Natural killer cell (primary cell): ENCODE results near the gene FNDC3B. TPM values are rescaled to one million over a fixed set of nuclear protein-coding genes. Genes with fewer than 3 reads are reported as not detected.
"Not testable (repeated sequence)": the region's sequence is repeated elsewhere in the genome, so short reads cannot be mapped to it uniquely, and the experiment has no call there.

Experiments used
- ATAC-seq, 3 donors: fragments of 150-1000 bp in 2 of 3; fragments of 200-7000 bp in 1 of 3; cut with Tn5 transposase; 1 replicate in 1 of 3; 2 replicates in 2 of 3; pipeline ENCODE4 v1.10.0; 2021; ENCODE audit warnings: mild to moderate bottlenecking in 2 of 3, moderate library complexity in 2 of 3
- DNase-seq, 2 donors: peaks; one replicate each; pipeline versions ENCODE4 v3.0.0 to v3.0.0-alpha.2; 2013 to 2021; ENCODE audit warnings: mixed read lengths in 1 of 2
- H3K27ac ChIP-seq: one replicate; pipeline ENCODE4 v1.5.1; 2013; ENCODE audit warnings: mild to moderate bottlenecking, low read length
- H3K27me3 ChIP-seq: one replicate; pipeline ENCODE4 v1.6.1; 2013; ENCODE audit warnings: low read length; ENCODE audit not compliant: control insufficient read depth, insufficient read depth
- H3K36me3 ChIP-seq: one replicate; pipeline ENCODE4 v1.6.1; 2013; ENCODE audit warnings: low read length; ENCODE audit not compliant: control insufficient read depth, insufficient read depth
- H3K4me1 ChIP-seq: one replicate; pipeline ENCODE4 v1.6.1; 2013; ENCODE audit warnings: low read length; ENCODE audit not compliant: control insufficient read depth, insufficient read depth
- H3K4me3 ChIP-seq: one replicate; pipeline ENCODE4 v1.5.1; 2013; ENCODE audit warnings: low read length
- H3K9me3 ChIP-seq: one replicate; pipeline ENCODE4 v1.6.1; 2013; ENCODE audit warnings: low read length; ENCODE audit not compliant: control insufficient read depth, insufficient read depth
- H3K27ac Mint-ChIP-seq, 2 donors: one replicate each; pipeline ENCODE4 v1.8.0; 2022; ENCODE audit warnings: mild to moderate bottlenecking in 2 of 2, mixed read lengths in 2 of 2, moderate library complexity in 1 of 2
- H3K27me3 Mint-ChIP-seq, 2 donors: one replicate each; pipeline ENCODE4 v1.8.0; 2022; ENCODE audit warnings: low read depth in 2 of 2, mixed read lengths in 2 of 2
- H3K36me3 Mint-ChIP-seq: one replicate; pipeline ENCODE4 v1.8.0; 2022; ENCODE audit warnings: mixed read lengths
- H3K4me1 Mint-ChIP-seq, 2 donors: one replicate each; pipeline ENCODE4 v1.8.0; 2022; ENCODE audit warnings: mixed read lengths in 2 of 2
- H3K4me3 Mint-ChIP-seq: one replicate; pipeline ENCODE4 v1.8.0; 2022; ENCODE audit warnings: mild to moderate bottlenecking, moderate library complexity, mixed read lengths
- H3K9me3 Mint-ChIP-seq, 2 donors: one replicate each; pipeline ENCODE4 v1.8.0; 2022; ENCODE audit warnings: mixed read lengths in 2 of 2
- CTCF ChIP-seq: fragments of 200-600 bp; IDR thresholded peaks from one replicate; pipeline ENCODE4 v1.8.0; 2022; ENCODE audit warnings: antibody characterized with exemption
- WGBS: methylation state at CpG from one replicate; pipeline ENCODE4 v1.1.7; 2013; ENCODE audit warnings: missing lambda C conversion rate; ENCODE audit not compliant: insufficient coverage; 5-methylcytosine and 5-hydroxymethylcytosine counted together
- intact Hi-C: fragments of 100-400 bp; cut with micrococcal nuclease; formaldehyde crosslinking; loops from one replicate; pipeline ENCODE4 v1.14.2; 2022
- total RNA-seq, 4 donors: library from RNA; stranded (reverse); fragments of 120-200 nt in 1 of 4; gene quantifications; one replicate each; pipeline versions ENCODE4 v1.2.3 to v1.2.4, GENCODE V29; 2013 to 2022

The FNDC3B gene
- total RNA-seq, 3 donors from 2014 or later (not counting 1 experiment from before 2014, with no cell fraction given): 154 to 214 (median 206) TPM

GRCh38 chr3:172239218-172239790 is 199.9 kb downstream of the FNDC3B start:
- Histone ChIP-seq H3K4me3 (no peak overlapping the region), H3K27ac (no peak overlapping the region), H3K36me3 (no peaks in the 10 kb centered on the region), H3K4me1 (peaks cover 7% of the 10 kb centered on the region), H3K9me3 (peaks cover 7% of the 10 kb centered on the region), H3K27me3 (no peaks in the 10 kb centered on the region)
- H3K27ac Mint-ChIP-seq: peak overlapping the region; percentile 63 to 88
- 53% methylated on average over 3 of the region's 3 CpGs for WGBS
- no peak for DNase-seq
- ATAC-seq: peak in 2 of 3 donors; percentile 61
- peaks cover 2% of the 10 kb centered on the region in 2 donors for H3K9me3 Mint-ChIP-seq
- no peak overlapping the region for H3K4me3 Mint-ChIP-seq
- TF ChIP-seq CTCF: no peak
- H3K36me3 Mint-ChIP-seq: peaks cover 17% of the 10 kb centered on the region
- intact Hi-C loops: no loop called here
- H3K27me3 Mint-ChIP-seq: no peaks in the 10 kb centered on the region
- H3K4me1 Mint-ChIP-seq: peaks cover 62 to 63% of the 10 kb centered on the region in 2 donors

GRCh38 chr3:172241405-172241804 is 202.0 kb downstream of the FNDC3B start:
- no peak for TF ChIP-seq CTCF
- peak overlapping the region in 1 of 2 donors; percentile 65 for H3K27ac Mint-ChIP-seq

GRCh38 chr3:172242471-172242870 is 203.1 kb downstream of the FNDC3B start:
- H3K4me3 ChIP-seq, H3K36me3 ChIP-seq, H3K27me3 Mint-ChIP-seq, H3K4me3 Mint-ChIP-seq, intact Hi-C loops, H3K9me3 Mint-ChIP-seq, ATAC-seq, H3K27ac ChIP-seq, H3K9me3 ChIP-seq, H3K27me3 ChIP-seq, DNase-seq: not testable (repeated sequence)
- peaks cover 11% of the 10 kb centered on the region for H3K4me1 ChIP-seq
- peaks cover 66 to 73% of the 10 kb centered on the region in 2 donors for H3K4me1 Mint-ChIP-seq
- 98% methylated on average over 3 of the region's 3 CpGs for WGBS
- H3K36me3 Mint-ChIP-seq: peaks cover 17% of the 10 kb centered on the region
- peak overlapping the region in 1 of 2 donors; percentile 28 for H3K27ac Mint-ChIP-seq

More at GRCh38 chr3:172241405-172241804, 202.0 kb downstream of the FNDC3B start:
- DNase-seq (no peak), ATAC-seq (no peak)
- peaks cover 7% of the 10 kb centered on the region for H3K9me3 ChIP-seq
- peaks cover 10% of the 10 kb centered on the region for H3K4me1 ChIP-seq
- no peak overlapping the region for H3K4me3 ChIP-seq
- Mint-ChIP-seq H3K9me3 (peaks cover 2% of the 10 kb centered on the region in 2 donors), H3K27me3 (no peaks in the 10 kb centered on the region), H3K4me1 (peaks cover 68% of the 10 kb centered on the region in 2 donors), H3K36me3 (peaks cover 17% of the 10 kb centered on the region), H3K4me3 (no peak overlapping the region)
- H3K27me3 ChIP-seq: no peaks in the 10 kb centered on the region
- no peaks in the 10 kb centered on the region for H3K36me3 ChIP-seq
- 100% methylated on average over 1 of the region's 1 CpG for WGBS
- intact Hi-C loops: no loop called here
- H3K27ac ChIP-seq: no peak overlapping the region

GRCh38 chr3:172243376-172243775 is 204.0 kb downstream of the FNDC3B start:
- H3K4me3 Mint-ChIP-seq, ATAC-seq, H3K27me3 Mint-ChIP-seq, H3K4me3 ChIP-seq, H3K27me3 ChIP-seq, H3K9me3 Mint-ChIP-seq, intact Hi-C loops, H3K36me3 ChIP-seq, H3K9me3 ChIP-seq, H3K27ac ChIP-seq, DNase-seq: not testable (repeated sequence)
- no CpG with 5 or more reads among the region's 3 CpGs for WGBS
- Mint-ChIP-seq H3K4me1 (peaks cover 62 to 76% of the 10 kb centered on the region in 2 donors), H3K27ac (peak overlapping the region in 1 of 2 donors; percentile 28), H3K36me3 (peaks cover 17% of the 10 kb centered on the region)
- H3K4me1 ChIP-seq: peaks cover 11% of the 10 kb centered on the region
